ENCODE measurements around the gene KRTAP5-2. TPM values are rescaled to one million over a fixed set of nuclear protein-coding genes. Genes with fewer than 3 reads are reported as not detected.

KRTAP5-2 gene
- total and polyA plus RNA-seq, 2 of the 8 experiments (the other 6 are each of a cell fraction or from before 2014, with no cell fraction given), result not detected

DNA sequence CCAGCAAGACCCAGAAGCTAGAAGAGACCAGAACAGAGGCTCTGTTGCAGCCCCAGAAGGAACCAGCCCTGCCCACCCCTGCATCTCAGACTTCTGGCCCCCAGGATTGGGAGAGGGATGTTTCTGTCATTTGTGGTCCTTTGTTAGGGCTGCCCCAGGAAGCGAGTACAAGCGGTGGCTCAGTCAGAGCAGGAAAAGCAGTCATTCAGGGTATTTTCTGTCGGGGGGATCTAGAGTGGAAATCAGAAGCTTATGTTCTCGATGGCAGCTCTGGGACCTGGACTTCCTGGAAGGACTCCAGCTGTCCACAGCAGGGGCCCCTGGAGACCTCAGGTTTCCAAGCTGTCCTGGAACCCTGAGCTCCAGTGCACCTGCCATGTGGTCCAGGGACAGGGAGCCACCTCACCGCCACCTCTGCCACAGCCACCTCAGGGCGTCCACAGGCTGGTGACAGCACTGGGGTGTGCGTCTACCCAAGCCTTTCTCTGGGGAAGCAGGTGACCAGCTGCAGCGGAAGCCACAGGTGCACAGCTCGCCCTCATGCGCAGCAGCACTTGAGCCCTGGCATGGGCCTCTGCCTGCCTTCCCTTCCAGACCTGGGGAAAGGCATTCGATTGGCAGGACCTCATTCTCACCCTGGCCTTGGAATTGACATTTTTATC, 34.1 kb upstream of the KRTAP5-2 start:
- H3K4me2 ChIP-seq (ENCODE audit: insufficient read depth in 1 of 2, low read depth in 2 of 2, low read length in 2 of 2), result no peak overlapping the region
- FAIRE-seq (no peak), DNase-seq (ENCODE audit: low read depth in 1 of 2, low spot score in 2 of 2) (no peak)
- H4K20me1 ChIP-seq (replicated peaks in 1 of 2; ENCODE audit: control insufficient read depth in 1 of 2, insufficient read depth in 2 of 2, low read length in 2 of 2), result peaks cover 0 to 2% of the 10 kb centered on the region in 2 experiments
- no peak overlapping the region for H3K27ac ChIP-seq (ENCODE audit: low read depth, low read length)
- H3K9ac ChIP-seq (replicated peaks in 1 of 4; ENCODE audit: extremely low read depth in 1 of 4, low read depth in 3 of 4, low read length in 3 of 4), result no peak overlapping the region
- H3K4me3 ChIP-seq (ENCODE audit: extremely low read depth in 1 of 4, insufficient read depth in 2 of 4, low read depth in 3 of 4, low read length in 4 of 4), result no peak overlapping the region
- H2BK20ac ChIP-seq (ENCODE audit: low read length), result no peak overlapping the region
- H3K27me3 ChIP-seq (replicated peaks in 1 of 4; ENCODE audit: control insufficient read depth in 3 of 4, extremely low read depth in 1 of 4, insufficient read depth in 3 of 4, low read length in 3 of 4), result peaks cover 0 to 15% (median 3%) of the 10 kb centered on the region in 4 experiments; a peak in 5 of 7 replicates
- no peak overlapping the region for H3K4ac ChIP-seq (replicated peaks; ENCODE audit: insufficient read length, low read depth, low read length)
- no peaks in the 10 kb centered on the region for H3K79me1 ChIP-seq (ENCODE audit: low read depth, low read length)
- no peak overlapping the region for H4K5ac ChIP-seq (ENCODE audit: insufficient read length, low read depth, low read length)
- H2BK15ac ChIP-seq (ENCODE audit: low read length), result no peak overlapping the region
- no peak overlapping the region for H3K18ac ChIP-seq (ENCODE audit: extremely low read depth, low read length)
- no peaks in the 10 kb centered on the region for H3K36me3 ChIP-seq (ENCODE audit: control insufficient read depth in 2 of 4, insufficient read depth in 4 of 4, low read length in 3 of 4)
- POLR2A ChIA-PET (ENCODE audit: partially characterized antibody), result no interaction called here
- CTCF ChIA-PET (ENCODE audit: partially characterized antibody), result interaction anchor here (0.8 to 6.3 kb wide), 7 partner anchors 8 to 201 kb away, joined by 3 to 43 read pairs (median 6); partner anchors contain the start of gene KRTAP5-2
- no peak overlapping the region for H2BK12ac ChIP-seq (ENCODE audit: low read depth, low read length)
- no peaks in the 10 kb centered on the region for H3K9me3 ChIP-seq (ENCODE audit: insufficient read depth in 2 of 2, low read depth in 1 of 2, low read length in 1 of 2)
- no peak for TF ChIP-seq RBBP5 (IDR thresholded peaks at IDR 0.05; ENCODE audit: borderline replicate concordance, low read depth, low read length)
- 82% methylated on average over 11 of the region's 11 CpGs; no CpG with 5 or more reads in 1 of the 2 experiments for WGBS, 2 experiments (ENCODE audit: extremely low coverage in 1 of 2, insufficient coverage in 1 of 2, insufficient read length in 1 of 2, insufficient replicate concordance in 2 of 2, low coverage in 1 of 2, low lambda C conversion rate in 2 of 2, missing lambda C conversion rate in 1 of 2)
- H2AK5ac ChIP-seq (ENCODE audit: low read depth, low read length), result no peak overlapping the region
- H2AFZ ChIP-seq (ENCODE audit: low read length), result no peak overlapping the region
- no peak overlapping the region for H3K23ac ChIP-seq (ENCODE audit: insufficient read length)
- no peak overlapping the region for H2BK120ac ChIP-seq (replicated peaks; ENCODE audit: low read depth, low read length)
- H3K14ac ChIP-seq (ENCODE audit: insufficient read length), result no peak overlapping the region
- no peaks in the 10 kb centered on the region for H3K79me2 ChIP-seq (ENCODE audit: control insufficient read depth in 1 of 2, insufficient read depth in 2 of 2, low read length in 2 of 2)
- H3K56ac ChIP-seq (replicated peaks; ENCODE audit: insufficient read length, low read depth, low read length), result no peak overlapping the region
- no peak overlapping the region for H4K91ac ChIP-seq (replicated peaks; ENCODE audit: insufficient read length, low read length)
- H2BK5ac ChIP-seq (ENCODE audit: low read depth, low read length), result no peak overlapping the region
- H4K8ac ChIP-seq (ENCODE audit: extremely low read depth, insufficient read depth, low read length), result no peak overlapping the region
- peaks cover 0 to 4% (median 1%) of the 10 kb centered on the region in 4 experiments; a peak in 4 of 7 replicates for H3K4me1 ChIP-seq (replicated peaks in 1 of 4; ENCODE audit: control insufficient read depth in 3 of 4, insufficient read depth in 4 of 4, low read length in 3 of 4)
- H3K23me2 ChIP-seq (ENCODE audit: low read depth, low read length), result no peaks in the 10 kb centered on the region

Data from H1 (cell line).